Globus pallidus (tissue), 1 donor: ENCODE data around the gene KRTAP2-2.

Experiments used
- DNase-seq: peaks from one replicate; pipeline ENCODE4 v3.0.0-alpha.2; 2015; ENCODE audit warnings: low spot score

Gene KRTAP2-2

GRCh38 chr17:41024697-41025096 lies 30.3 kb downstream of the KRTAP2-2 start:
- DNase-seq = no peak

GRCh38 chr17:41020336-41020735 lies 34.7 kb downstream of the KRTAP2-2 start:
- no peak for DNase-seq

GRCh38 chr17:41019415-41019814 lies 35.6 kb downstream of the KRTAP2-2 start:
- no peak for DNase-seq

GRCh38 chr17:41018541-41018940 lies 36.5 kb downstream of the KRTAP2-2 start:
- no peak for DNase-seq

GRCh38 chr17:41016578-41017215 lies 38.3 kb downstream of the KRTAP2-2 start:
- no peak for DNase-seq

- DNase-seq = no peak
These were observed 39.6 kb downstream of the KRTAP2-2 start for GRCh38 chr17:41015454-41015853.

- DNase-seq = no peak
These were observed 41.4 kb downstream of the KRTAP2-2 start for GRCh38 chr17:41013606-41014005.

- DNase-seq = no peak
These were observed 41.8 kb downstream of the KRTAP2-2 start for GRCh38 chr17:41013181-41013580.

GRCh38 chr17:41012326-41013120 lies 42.5 kb downstream of the KRTAP2-2 start:
- DNase-seq = no peak

GRCh38 chr17:41010441-41010840 lies 44.6 kb downstream of the KRTAP2-2 start:
- DNase-seq = no peak

- DNase-seq = no peak
These were observed 45.1 kb downstream of the KRTAP2-2 start for GRCh38 chr17:41009936-41010335.

GRCh38 chr17:41009301-41009760 lies 45.7 kb downstream of the KRTAP2-2 start:
- no peak for DNase-seq

GRCh38 chr17:41008811-41009210 lies 46.2 kb downstream of the KRTAP2-2 start, which contains the start of gene KRTAP3-1:
TSS of gene KRTAP3-1 (minus strand) at chr17:41009128. CDS start at chr17:41009074, 54 bp downstream.
- no peak for DNase-seq
